H9 (cell line): ENCODE results near the gene HMCN1. TPM values are rescaled to one million over a fixed set of nuclear protein-coding genes. Genes with fewer than 3 reads are reported as not detected.

Experiments used
- DNase-seq: peaks from one replicate; pipeline ENCODE4 v3.0.0-alpha.2; 2017
- H2AFZ ChIP-seq: one replicate; pipeline ENCODE4 v1.6.1; 2013; ENCODE audit warnings: mild to moderate bottlenecking, low read length, control low read depth, moderate library complexity
- H2AK5ac ChIP-seq: 2 replicates; pipeline ENCODE4 v1.6.1; 2013; ENCODE audit warnings: low read length, control low read depth, mixed read lengths; ENCODE audit not compliant: insufficient read length
- H2BK120ac ChIP-seq: one replicate; pipeline ENCODE4 v1.6.1; 2013; ENCODE audit warnings: low read depth, mild to moderate bottlenecking, low read length, control low read depth, inconsistent platforms; ENCODE audit not compliant: poor library complexity, severe bottlenecking
- H2BK12ac ChIP-seq: 2 replicates; pipeline ENCODE4 v1.6.1; 2013; ENCODE audit warnings: low read length, control low read depth, mixed read lengths, low read depth; ENCODE audit not compliant: insufficient read length
- H2BK15ac ChIP-seq: 2 replicates; pipeline ENCODE4 v1.6.1; 2013; ENCODE audit warnings: low read depth, low read length, control low read depth
- H2BK20ac ChIP-seq: one replicate; pipeline ENCODE4 v1.6.1; 2013; ENCODE audit warnings: low read depth, mild to moderate bottlenecking, low read length, control low read depth, inconsistent platforms; ENCODE audit not compliant: poor library complexity, severe bottlenecking
- H2BK5ac ChIP-seq: 2 replicates; pipeline ENCODE4 v1.6.1; 2013; ENCODE audit warnings: low read length, control low read depth, mixed read lengths; ENCODE audit not compliant: insufficient read length
- H3K14ac ChIP-seq: 2 replicates; pipeline ENCODE4 v1.6.1; 2013; ENCODE audit warnings: low read length, control low read depth; ENCODE audit not compliant: insufficient read depth
- H3K18ac ChIP-seq: 2 replicates; pipeline ENCODE4 v1.6.1; 2013; ENCODE audit warnings: low read depth, mild to moderate bottlenecking, mixed read lengths, low read length, control low read depth; ENCODE audit not compliant: insufficient read length
- H3K23ac ChIP-seq: 2 replicates; pipeline ENCODE4 v1.6.1; 2013; ENCODE audit warnings: low read length, control low read depth, mixed read lengths, low read depth; ENCODE audit not compliant: insufficient read length
- H3K23me2 ChIP-seq: 2 replicates; pipeline ENCODE4 v1.6.1; 2013; ENCODE audit warnings: low read depth, mild to moderate bottlenecking, mixed read lengths, low read length, control low read depth; ENCODE audit not compliant: insufficient read length, poor library complexity, severe bottlenecking
- H3K27ac ChIP-seq: 2 replicates; pipeline ENCODE4 v1.5.1; 2013; ENCODE audit warnings: low read length, control low read depth, mixed read lengths, low read depth; ENCODE audit not compliant: insufficient read length
- H3K27me3 ChIP-seq: 2 replicates; pipeline ENCODE4 v1.6.1; 2013; ENCODE audit warnings: low read length, control low read depth, inconsistent platforms; ENCODE audit not compliant: insufficient read depth
- H3K4ac ChIP-seq: 2 replicates; pipeline ENCODE4 v1.6.1; 2013; ENCODE audit warnings: low read depth, mild to moderate bottlenecking, control low read depth, inconsistent platforms, low read length, moderate library complexity
- H3K4me1 ChIP-seq: 2 replicates; pipeline ENCODE4 v1.6.1; 2013; ENCODE audit warnings: low read length, control low read depth, inconsistent platforms; ENCODE audit not compliant: insufficient read depth
- H3K4me2 ChIP-seq: 2 replicates; pipeline ENCODE4 v1.6.1; 2013; ENCODE audit warnings: low read length, control low read depth, mixed read lengths; ENCODE audit not compliant: insufficient read length, insufficient read depth
- H3K56ac ChIP-seq: 2 replicates; pipeline ENCODE4 v1.6.1; 2013; ENCODE audit warnings: low read depth, mild to moderate bottlenecking, mixed read lengths, low read length, control low read depth; ENCODE audit not compliant: insufficient read length
- H3K79me1 ChIP-seq: 2 replicates; pipeline ENCODE4 v1.6.1; 2013; ENCODE audit warnings: low read depth, mild to moderate bottlenecking, moderate library complexity, low read length, control low read depth, inconsistent platforms; ENCODE audit not compliant: insufficient read depth, poor library complexity, severe bottlenecking
- H3K79me2 ChIP-seq: 2 replicates; pipeline ENCODE4 v1.6.1; 2013; ENCODE audit warnings: low read length, control low read depth, inconsistent platforms; ENCODE audit not compliant: insufficient read depth
- H3K9ac ChIP-seq: 2 replicates; pipeline ENCODE4 v1.6.1; 2013; ENCODE audit warnings: low read length, control low read depth, mixed read lengths; ENCODE audit not compliant: insufficient read length; ENCODE audit errors: extremely low read depth
- H3K9me3 ChIP-seq: one replicate; pipeline ENCODE4 v1.6.1; 2013; ENCODE audit warnings: low read depth, low read length, inconsistent platforms; ENCODE audit not compliant: control insufficient read depth
- H3T11ph ChIP-seq: one replicate; pipeline ENCODE4 v1.6.1; 2013; ENCODE audit warnings: mild to moderate bottlenecking, low read length, control low read depth, inconsistent platforms
- H4K20me1 ChIP-seq: one replicate; pipeline ENCODE4 v1.6.1; 2013; ENCODE audit not compliant: control insufficient read depth, insufficient read length, insufficient read depth
- H4K5ac ChIP-seq: 2 replicates; pipeline ENCODE4 v1.6.1; 2013; ENCODE audit warnings: low read depth, mild to moderate bottlenecking, mixed read lengths, low read length, control low read depth; ENCODE audit not compliant: insufficient read length
- H4K8ac ChIP-seq: replicated peaks from 2 replicates; pipeline ENCODE4 v1.6.1; 2013; ENCODE audit warnings: low read length, control low read depth, mixed read lengths, low read depth; ENCODE audit not compliant: insufficient read length
- H4K91ac ChIP-seq: 2 replicates; pipeline ENCODE4 v1.6.1; 2013; ENCODE audit warnings: low read depth, mild to moderate bottlenecking, moderate library complexity, mixed read lengths, low read length, control low read depth; ENCODE audit not compliant: insufficient read length
- H3K27ac Mint-ChIP-seq, 3 experiments: 2 replicates in 2 of 3; 3 replicates in 1 of 3; pipeline ENCODE4 v1.8.0; 2020 to 2021; ENCODE audit warnings: mixed read lengths in 3 of 3, mild to moderate bottlenecking in 1 of 3, moderate library complexity in 1 of 3
- H3K27me3 Mint-ChIP-seq: 2 replicates; pipeline ENCODE4 v1.8.0; 2021; ENCODE audit warnings: low read depth, mild to moderate bottlenecking, moderate library complexity, mixed read lengths
- H3K36me3 Mint-ChIP-seq, 3 experiments: 2 replicates in 2 of 3; 3 replicates in 1 of 3; pipeline ENCODE4 v1.8.0; 2020 to 2021; ENCODE audit warnings: low read depth in 3 of 3, mixed read lengths in 3 of 3; ENCODE audit not compliant: insufficient read depth in 1 of 3
- H3K4me1 Mint-ChIP-seq, 2 experiments: 2 replicates each; pipeline ENCODE4 v1.8.0; 2020; ENCODE audit warnings: mixed read lengths in 2 of 2
- H3K4me3 Mint-ChIP-seq, 2 experiments: 2 replicates in 1 of 2; 3 replicates in 1 of 2; pipeline ENCODE4 v1.8.0; 2020 to 2021; ENCODE audit warnings: mild to moderate bottlenecking in 2 of 2, mixed read lengths in 2 of 2, moderate library complexity in 1 of 2
- H3K9me3 Mint-ChIP-seq, 2 experiments: 2 replicates in 1 of 2; 3 replicates in 1 of 2; pipeline ENCODE4 v1.8.0; 2020; ENCODE audit warnings: mild to moderate bottlenecking in 2 of 2, mixed read lengths in 2 of 2, moderate library complexity in 1 of 2
- CTCF ChIP-seq: fragments of 200-600 bp; sonication (generic); conservative IDR thresholded peaks from 3 replicates; pipeline ENCODE4 v1.8.0; 2021; ENCODE audit warnings: antibody characterized with exemption, mild to moderate bottlenecking
- total RNA-seq: library from RNA; stranded (reverse); gene quantifications from 2 replicates; pipeline ENCODE4 v1.2.1, GENCODE V29; 2021

HMCN1 gene
- total RNA-seq, 1 experiment from 2014 or later = 3.3 TPM

- H3K23me2 ChIP-seq = no peaks in the 10 kb centered on the region
- no peak overlapping the region for H2AFZ ChIP-seq
- H3K9me3 Mint-ChIP-seq = peaks cover 1 to 2% of the 10 kb centered on the region in 2 experiments; a peak in 2 of 5 replicates
- no peak overlapping the region for H3K18ac ChIP-seq
- no peak overlapping the region for H3K23ac ChIP-seq
- H2BK120ac ChIP-seq = no peak overlapping the region
- no peaks in the 10 kb centered on the region; a peak in 1 of 7 replicates for H3K36me3 Mint-ChIP-seq
- no peaks in the 10 kb centered on the region for H3K27me3 Mint-ChIP-seq
- no peak overlapping the region for H4K91ac ChIP-seq
- H3K4me2 ChIP-seq = no peak overlapping the region
- no peaks in the 10 kb centered on the region for H3K79me2 ChIP-seq
- no peaks in the 10 kb centered on the region for H4K20me1 ChIP-seq
- no peak overlapping the region for H3K56ac ChIP-seq
- no peak overlapping the region for H4K5ac ChIP-seq
- no peak overlapping the region for H3K14ac ChIP-seq
- no peak overlapping the region for H2AK5ac ChIP-seq
- no peak overlapping the region for H2BK20ac ChIP-seq
- H3K9ac ChIP-seq = no peak overlapping the region
- no peak overlapping the region for H3T11ph ChIP-seq
- no peak overlapping the region; a peak in 1 of 7 replicates for H3K27ac Mint-ChIP-seq
- no peak overlapping the region for H2BK12ac ChIP-seq
- H3K4me3 Mint-ChIP-seq = no peak overlapping the region
- H3K27ac ChIP-seq = no peak overlapping the region
- peaks cover 5 to 7% of the 10 kb centered on the region in 2 experiments for H3K4me1 Mint-ChIP-seq
- H3K9me3 ChIP-seq = no peaks in the 10 kb centered on the region
- H2BK15ac ChIP-seq = no peak overlapping the region
- no peak for DNase-seq
- H3K79me1 ChIP-seq = peaks cover 1% of the 10 kb centered on the region
- no peak overlapping the region for H3K4ac ChIP-seq
- no peaks in the 10 kb centered on the region for H3K27me3 ChIP-seq
- no peaks in the 10 kb centered on the region for H3K4me1 ChIP-seq
- no peak for TF ChIP-seq CTCF
- no peak overlapping the region for H4K8ac ChIP-seq
- H2BK5ac ChIP-seq = no peak overlapping the region
These were observed 70.0 kb downstream of the HMCN1 start for GRCh38 chr1:185804206-185804605.
